SU-DHL-6 (cell line): ENCODE results near the gene PAFAH1B1.

Experiments
- CTCF ChIP-seq: fragments of 200-600 bp; sonication (generic); IDR thresholded peaks from one replicate; pipeline ENCODE4 v1.5.1; 2017; ENCODE audit warnings: antibody characterized with exemption, mild to moderate bottlenecking, low read length, moderate library complexity; ENCODE audit not compliant: insufficient read depth, poor library complexity, severe bottlenecking
- EZH2phosphoT487 ChIP-seq: fragments of 200-600 bp; sonication (generic), shearing (Covaris generic); conservative IDR thresholded peaks from 2 replicates; pipeline ENCODE4 v1.6.1; 2018; ENCODE audit warnings: mild to moderate bottlenecking, antibody characterized with exemption, low read length, moderate library complexity, mixed read lengths

- TF ChIP-seq CTCF = no peak
- TF ChIP-seq EZH2phosphoT487 = no peak
Measured at GRCh38 chr17:2613089-2613808, 19.8 kb downstream of the PAFAH1B1 start.
